Effector memory CD4-positive, alpha-beta T cell (primary cell): ENCODE measurements around the gene WDTC1.
"Not testable (repeated sequence)": the region's sequence is repeated elsewhere in the genome, so short reads cannot be mapped to it uniquely, and the experiment has no call there.

ENCODE experiments used
- DNase-seq, 3 donors: peaks; one replicate each; pipeline ENCODE4 v3.0.0-alpha.2; 2020
- H3K27ac ChIP-seq: 2 replicates; pipeline ENCODE4 v1.7.0; 2013; ENCODE audit warnings: mild to moderate bottlenecking, low read length, moderate library complexity; ENCODE audit not compliant: insufficient read depth, poor library complexity, severe bottlenecking
- H3K27me3 ChIP-seq: replicated peaks from 2 replicates; pipeline ENCODE4 v1.7.0; 2013; ENCODE audit warnings: mild to moderate bottlenecking, low read length; ENCODE audit not compliant: insufficient read depth, control insufficient read depth, poor library complexity, severe bottlenecking
- H3K36me3 ChIP-seq: 2 replicates; pipeline ENCODE4 v1.7.0; 2013; ENCODE audit warnings: mild to moderate bottlenecking, low read length, moderate library complexity; ENCODE audit not compliant: control insufficient read depth, insufficient read depth
- H3K4me1 ChIP-seq: 2 replicates; pipeline ENCODE4 v1.7.0; 2013; ENCODE audit warnings: low read length, mild to moderate bottlenecking; ENCODE audit not compliant: control insufficient read depth, insufficient read depth, poor library complexity, severe bottlenecking
- H3K4me3 ChIP-seq: 2 replicates; pipeline ENCODE4 v1.7.0; 2013; ENCODE audit warnings: low read length, low read depth, mild to moderate bottlenecking; ENCODE audit not compliant: insufficient read depth, poor library complexity, severe bottlenecking
- H3K9me3 ChIP-seq: 2 replicates; pipeline ENCODE4 v1.7.0; 2013; ENCODE audit warnings: mild to moderate bottlenecking, low read length, moderate library complexity; ENCODE audit not compliant: control insufficient read depth

The WDTC1 gene

GRCh38 chr1:27243665-27244064 lies 9.2 kb downstream of the WDTC1 start:
- H3K27ac ChIP-seq, H3K27me3 ChIP-seq, H3K4me1 ChIP-seq, H3K36me3 ChIP-seq, H3K9me3 ChIP-seq, H3K4me3 ChIP-seq, DNase-seq: not testable (repeated sequence)

GRCh38 chr1:27246194-27246593 lies 11.8 kb downstream of the WDTC1 start:
- DNase-seq = no peak
- Histone ChIP-seq H3K9me3 (no peaks in the 10 kb centered on the region), H3K4me1 (no peaks in the 10 kb centered on the region), H3K27me3 (no peaks in the 10 kb centered on the region), H3K27ac (no peak overlapping the region), H3K36me3 (no peaks in the 10 kb centered on the region), H3K4me3 (no peak overlapping the region)

GRCh38 chr1:27253596-27253995 lies 19.2 kb downstream of the WDTC1 start:
- no peak overlapping the region for H3K27ac ChIP-seq
- peaks cover 7% of the 10 kb centered on the region for H3K4me1 ChIP-seq
- no peaks in the 10 kb centered on the region for H3K9me3 ChIP-seq
- no peak overlapping the region for H3K4me3 ChIP-seq
- no peaks in the 10 kb centered on the region for H3K36me3 ChIP-seq
- no peaks in the 10 kb centered on the region for H3K27me3 ChIP-seq
- DNase-seq = no peak

- no peak for DNase-seq
- Histone ChIP-seq H3K36me3 (no peaks in the 10 kb centered on the region), H3K27me3 (no peaks in the 10 kb centered on the region), H3K9me3 (no peaks in the 10 kb centered on the region), H3K27ac (no peak overlapping the region), H3K4me3 (no peak overlapping the region), H3K4me1 (peaks cover 7% of the 10 kb centered on the region)
Measured at GRCh38 chr1:27255136-27255535, 20.7 kb downstream of the WDTC1 start.

GRCh38 chr1:27257155-27257554 lies 22.7 kb downstream of the WDTC1 start:
- Histone ChIP-seq H3K27ac (no peak overlapping the region), H3K9me3 (no peaks in the 10 kb centered on the region), H3K4me1 (peaks cover 7% of the 10 kb centered on the region), H3K4me3 (no peak overlapping the region), H3K27me3 (no peaks in the 10 kb centered on the region), H3K36me3 (no peaks in the 10 kb centered on the region)
- no peak for DNase-seq

GRCh38 chr1:27258598-27258997 lies 24.2 kb downstream of the WDTC1 start:
- Histone ChIP-seq H3K4me3 (no peak overlapping the region), H3K27ac (no peak overlapping the region), H3K27me3 (no peaks in the 10 kb centered on the region), H3K36me3 (no peaks in the 10 kb centered on the region), H3K4me1 (no peaks in the 10 kb centered on the region), H3K9me3 (no peaks in the 10 kb centered on the region)
- no peak for DNase-seq

GRCh38 chr1:27267153-27267552 lies 32.7 kb downstream of the WDTC1 start:
- H3K27me3 ChIP-seq = no peaks in the 10 kb centered on the region
- H3K4me3 ChIP-seq = no peak overlapping the region
- H3K9me3 ChIP-seq = no peaks in the 10 kb centered on the region
- H3K4me1 ChIP-seq = no peaks in the 10 kb centered on the region
- peaks cover 6% of the 10 kb centered on the region for H3K36me3 ChIP-seq
- DNase-seq = no peak
- no peak overlapping the region for H3K27ac ChIP-seq

- Histone ChIP-seq H3K27ac (no peak overlapping the region), H3K4me1 (no peaks in the 10 kb centered on the region), H3K27me3 (no peaks in the 10 kb centered on the region), H3K36me3 (peaks cover 6% of the 10 kb centered on the region), H3K4me3 (no peak overlapping the region), H3K9me3 (no peaks in the 10 kb centered on the region)
- DNase-seq = no peak
Measured at GRCh38 chr1:27269276-27269675, 34.8 kb downstream of the WDTC1 start.

- Histone ChIP-seq H3K4me1 (no peaks in the 10 kb centered on the region), H3K27me3 (no peaks in the 10 kb centered on the region), H3K4me3 (no peak overlapping the region), H3K36me3 (no peaks in the 10 kb centered on the region), H3K9me3 (no peaks in the 10 kb centered on the region), H3K27ac (no peak overlapping the region)
- no peak for DNase-seq
Measured at GRCh38 chr1:27274204-27274603, 39.8 kb downstream of the WDTC1 start.

GRCh38 chr1:27275696-27276095 lies 41.3 kb downstream of the WDTC1 start:
- no peak for DNase-seq
- Histone ChIP-seq H3K9me3 (no peaks in the 10 kb centered on the region), H3K4me3 (no peak overlapping the region), H3K27me3 (no peaks in the 10 kb centered on the region), H3K27ac (no peak overlapping the region), H3K36me3 (no peaks in the 10 kb centered on the region), H3K4me1 (no peaks in the 10 kb centered on the region)
